Bone marrow (tissue), 2 donors: ENCODE data around the gene MCF2L2.
A peak's percentile ranks its signal among the peaks of the same experiment; 100 is the strongest.

ENCODE experiments used
- DNase-seq, 2 donors: peaks; one replicate each; lab custom pipeline; 2025; lab: John Stamatoyannopoulos, UW

Gene MCF2L2

DNA sequence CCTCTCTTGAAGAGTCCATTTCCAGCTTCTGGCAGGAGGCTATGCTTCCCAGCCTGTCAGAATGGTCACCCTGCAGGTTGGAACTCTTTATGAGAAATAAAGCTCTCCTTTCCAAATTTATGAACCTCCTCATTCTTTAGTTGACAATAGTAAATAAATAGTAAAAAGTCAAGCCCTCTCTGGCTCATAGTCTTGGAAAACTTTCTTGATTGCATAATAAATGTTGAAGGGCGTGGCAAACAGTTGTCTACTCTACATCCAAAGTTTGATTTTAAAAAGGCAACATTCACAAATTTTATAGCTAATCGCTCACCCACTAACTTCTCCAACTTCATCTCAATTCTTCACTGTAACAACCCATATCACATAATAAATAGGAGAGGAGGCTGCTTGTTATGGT, 58.8 kb downstream of the MCF2L2 start:
- no peak for DNase-seq

DNA sequence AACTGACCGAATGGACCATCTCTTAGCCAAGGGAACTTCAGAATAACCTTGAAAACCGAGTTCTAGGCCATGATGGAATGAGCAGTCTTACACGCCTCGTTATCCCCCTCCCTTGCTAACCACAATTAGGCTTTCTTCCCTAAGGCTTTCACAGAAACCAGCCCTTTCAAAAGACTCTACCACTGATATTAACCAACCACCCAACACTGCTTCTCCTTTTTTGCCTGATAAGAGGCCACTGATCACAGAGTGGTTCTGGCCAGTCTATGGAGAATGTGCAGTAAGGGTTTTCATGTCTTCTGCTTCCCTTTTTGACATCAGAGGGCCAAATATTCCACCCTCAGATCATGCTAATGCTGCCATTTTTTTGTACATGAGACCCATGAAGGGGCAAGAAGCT, 59.3 kb downstream of the MCF2L2 start:
- no peak for DNase-seq

DNA sequence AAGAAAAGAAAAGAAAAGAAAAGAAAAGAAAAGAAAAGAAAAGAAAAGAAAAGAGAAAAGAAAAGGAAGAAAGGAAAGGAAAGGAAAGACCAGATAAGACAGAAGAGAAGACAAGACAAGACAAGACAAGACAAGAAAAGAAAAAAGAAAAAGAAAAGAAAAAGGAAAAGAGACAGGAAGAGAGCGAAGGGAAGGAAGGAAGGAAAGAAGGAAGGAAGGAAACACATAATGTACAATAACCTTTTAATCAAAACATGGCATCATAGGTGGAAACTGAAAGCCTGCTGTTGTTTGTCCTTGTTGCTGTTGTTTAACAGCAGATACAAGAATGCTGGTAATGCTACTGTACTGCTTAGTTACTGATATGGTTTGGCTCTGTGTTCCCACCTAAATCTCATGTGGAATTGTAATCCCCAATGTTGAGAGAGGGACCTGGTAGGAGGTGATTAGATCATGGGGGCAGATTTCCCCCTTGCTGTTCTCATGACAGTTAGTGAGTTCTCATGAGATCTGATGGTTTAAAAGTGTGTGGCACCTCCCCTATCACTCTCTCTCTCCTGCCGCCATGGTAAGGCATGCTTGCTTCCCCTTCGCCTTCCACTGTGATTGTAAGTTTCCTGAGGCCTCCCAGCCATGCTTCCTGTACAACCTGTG, 67.3 kb downstream of the MCF2L2 start:
- no peak for DNase-seq

DNA sequence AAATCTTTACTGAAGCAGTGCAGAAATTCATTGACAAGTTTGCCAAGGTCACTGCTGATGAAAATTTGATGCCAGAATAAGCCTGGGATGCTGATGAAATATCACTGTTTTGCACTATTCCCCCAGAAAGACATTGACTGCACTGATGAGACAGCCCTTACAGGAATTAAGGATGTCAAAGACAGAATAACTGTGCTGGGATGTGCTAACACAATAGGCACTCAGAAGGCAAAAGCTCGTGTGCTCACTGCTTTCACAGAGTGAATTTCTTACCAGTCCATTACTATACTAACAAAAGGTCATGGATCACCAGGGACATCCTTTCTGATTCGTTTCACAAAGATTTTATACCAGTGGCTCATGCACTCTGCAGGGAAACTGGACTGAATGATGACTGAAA, 69.4 kb downstream of the MCF2L2 start:
- no peak for DNase-seq

DNA sequence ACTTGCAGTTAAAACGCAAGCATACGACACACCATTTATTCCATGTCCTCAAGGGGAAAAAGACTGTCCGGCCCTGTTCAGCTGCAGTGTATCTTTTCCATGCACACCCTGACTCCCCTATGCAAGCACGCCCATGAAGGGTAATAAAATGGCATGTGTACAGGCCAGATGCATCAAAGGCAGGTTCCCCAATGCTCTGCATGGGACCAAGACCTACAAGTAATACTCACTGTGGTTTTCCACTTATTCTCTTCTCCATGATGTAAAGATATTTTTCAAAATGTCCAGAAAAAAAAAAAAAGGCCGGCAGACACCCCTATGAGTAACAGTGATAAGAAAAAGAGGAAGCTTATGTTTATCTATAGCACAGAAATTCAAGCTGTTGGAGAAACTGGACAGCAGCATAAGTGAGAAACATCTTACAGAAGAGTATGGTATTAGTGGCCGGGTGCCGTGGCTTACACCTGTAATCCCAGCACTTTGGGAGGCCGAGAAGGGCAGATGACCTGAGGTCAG, 70.8 kb downstream of the MCF2L2 start:
- no peak for DNase-seq

DNA sequence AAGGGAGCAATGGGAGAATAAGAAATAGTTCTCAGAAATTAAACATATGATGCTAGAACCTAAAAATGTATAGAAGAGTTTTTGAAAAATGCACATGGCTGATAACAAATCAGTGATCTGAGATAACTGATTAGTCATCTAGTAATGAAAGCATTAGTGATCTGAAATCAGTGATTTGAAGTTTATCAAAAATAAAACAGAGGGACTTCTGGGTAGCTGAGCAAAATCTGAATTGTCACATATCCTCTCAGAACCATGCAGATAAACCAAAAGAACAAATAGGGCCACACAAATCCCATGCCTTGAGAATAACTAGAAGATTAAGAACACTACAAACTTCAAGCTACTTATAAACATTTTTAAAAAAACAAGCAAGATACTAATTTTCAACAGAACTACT, 71.5 kb downstream of the MCF2L2 start:
- no peak for DNase-seq

DNA sequence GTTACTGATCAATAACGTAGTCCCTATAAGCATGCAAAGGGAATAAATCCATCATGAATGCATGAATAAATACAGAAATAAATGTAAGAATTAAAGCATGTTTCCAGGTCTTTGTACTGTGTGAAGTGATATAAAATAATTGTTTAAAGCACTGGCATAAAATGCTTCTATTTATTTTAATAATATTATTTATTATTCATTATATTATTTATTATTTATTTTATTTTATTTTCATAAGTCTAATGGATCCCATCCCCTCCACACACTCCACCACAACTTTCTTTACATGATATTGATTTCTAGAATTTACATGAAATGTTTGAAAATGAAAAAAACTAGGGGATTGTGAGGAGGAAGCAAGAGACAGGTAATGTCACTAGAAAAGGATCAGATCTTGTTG, 73.5 kb downstream of the MCF2L2 start:
- DNase-seq, result no peak

DNA sequence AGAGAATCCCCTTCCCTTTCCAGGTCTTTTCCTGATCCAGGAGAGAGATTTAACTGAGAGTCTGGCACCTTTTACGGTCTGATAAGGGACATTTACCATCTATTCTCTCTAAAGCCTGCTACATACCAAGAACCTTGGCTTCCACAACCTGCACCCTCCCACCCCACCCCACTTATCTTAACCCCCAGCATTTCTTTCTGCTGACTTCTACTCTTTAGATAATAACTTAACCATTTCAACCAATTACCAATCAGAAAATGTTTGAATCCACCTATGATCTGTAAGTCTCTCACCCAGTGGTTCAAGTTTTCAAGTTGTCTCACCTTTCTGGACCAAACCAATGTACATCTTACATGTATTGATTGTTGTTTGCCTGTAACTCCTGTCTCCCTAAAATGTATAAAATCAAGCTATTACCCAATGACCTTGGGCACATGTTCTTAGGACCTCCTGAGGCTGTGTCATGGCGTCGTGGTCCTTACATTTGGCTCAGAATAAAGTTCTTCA, 74.0 kb downstream of the MCF2L2 start:
- DNase-seq, result no peak

DNA sequence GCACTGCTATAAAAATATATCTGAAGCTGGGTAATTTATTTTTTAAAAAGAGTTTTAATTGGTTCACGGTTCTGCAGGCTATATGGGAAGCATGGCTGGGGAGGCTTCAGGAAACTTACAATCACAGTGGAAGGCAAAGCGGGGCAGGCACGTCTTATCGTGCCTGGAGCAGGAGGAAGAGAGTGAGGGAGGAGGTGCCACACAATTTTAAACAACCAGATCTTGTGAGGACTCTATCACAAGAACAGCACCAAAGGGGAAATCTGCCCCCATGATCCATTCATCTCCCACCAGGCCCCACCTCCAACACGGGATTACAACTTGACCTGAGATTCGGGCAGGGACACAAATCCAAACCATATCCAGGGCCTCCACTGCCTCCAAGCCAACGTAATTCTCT, 75.0 kb downstream of the MCF2L2 start:
- DNase-seq, result no peak

DNA sequence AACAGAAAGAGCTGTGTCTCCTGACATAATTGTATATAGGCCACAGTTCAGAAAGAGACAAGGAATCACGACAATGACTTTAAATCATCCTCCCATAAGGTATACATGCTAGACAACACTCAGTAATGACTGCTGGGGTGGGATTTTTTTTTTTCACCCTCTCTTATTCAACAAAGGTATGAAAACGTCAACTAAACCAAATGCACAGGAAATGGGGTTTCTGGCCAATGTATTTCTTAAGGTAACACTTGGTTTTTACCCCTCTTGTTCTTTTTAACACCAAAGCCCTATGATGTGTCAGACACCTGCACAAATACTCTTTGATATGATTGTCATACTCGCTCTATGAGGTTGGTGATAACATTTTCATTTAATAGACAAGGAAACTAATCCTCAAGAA, 78.3 kb downstream of the MCF2L2 start:
- DNase-seq, result no peak

DNA sequence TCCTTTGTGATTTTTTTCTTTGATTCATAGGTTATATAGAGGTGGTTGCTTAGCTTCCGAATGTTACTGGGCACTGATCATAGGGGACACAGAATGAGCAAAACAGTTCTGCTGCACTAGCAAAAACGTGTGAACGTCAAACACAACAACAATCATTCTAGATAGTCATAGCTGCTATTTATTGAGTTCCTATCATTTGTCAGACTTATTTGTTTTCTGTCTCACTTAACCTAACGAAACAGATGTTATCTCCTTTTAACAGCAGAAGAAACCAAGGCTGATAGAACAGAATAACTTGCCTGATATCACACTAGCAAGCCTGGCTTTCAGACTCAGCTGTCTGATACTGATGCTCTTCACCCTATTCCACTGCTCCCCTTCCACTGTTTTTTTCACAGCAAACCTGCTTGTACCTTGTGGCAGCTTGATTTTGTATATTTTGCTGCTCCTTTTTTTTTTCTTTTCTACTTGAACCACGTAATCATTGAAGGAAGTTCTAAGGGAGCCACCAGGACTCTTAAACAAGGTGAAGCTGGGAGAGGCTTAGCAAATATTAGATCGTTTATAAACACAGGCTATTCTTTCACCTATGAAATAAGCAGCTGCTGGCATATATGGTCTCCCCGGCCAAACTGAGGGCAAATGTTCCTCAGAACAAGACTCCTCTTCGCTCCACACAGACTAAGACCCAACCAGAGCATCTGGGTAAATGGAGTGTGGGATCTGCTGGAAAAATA, 78.8 kb downstream of the MCF2L2 start:
- no peak for DNase-seq

DNA sequence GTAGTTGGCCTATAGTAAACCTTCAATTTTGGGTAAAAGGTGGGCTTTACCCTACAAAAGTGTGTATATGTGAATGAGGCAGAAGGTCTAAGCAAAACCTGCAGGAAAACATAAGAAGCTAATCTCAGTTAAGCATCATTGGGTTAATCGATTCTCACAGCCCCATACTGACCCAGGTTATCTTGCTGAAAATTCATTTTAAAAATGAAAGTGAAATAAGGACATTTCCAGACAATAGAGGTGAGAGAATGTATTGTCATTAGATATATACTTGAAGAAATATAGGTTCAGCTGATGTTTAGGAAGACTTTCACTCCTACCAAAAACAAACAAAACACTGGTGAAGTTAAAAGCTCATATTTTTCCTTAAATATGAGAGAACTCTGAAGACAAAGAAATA, 85.6 kb downstream of the MCF2L2 start:
- no peak for DNase-seq

DNA sequence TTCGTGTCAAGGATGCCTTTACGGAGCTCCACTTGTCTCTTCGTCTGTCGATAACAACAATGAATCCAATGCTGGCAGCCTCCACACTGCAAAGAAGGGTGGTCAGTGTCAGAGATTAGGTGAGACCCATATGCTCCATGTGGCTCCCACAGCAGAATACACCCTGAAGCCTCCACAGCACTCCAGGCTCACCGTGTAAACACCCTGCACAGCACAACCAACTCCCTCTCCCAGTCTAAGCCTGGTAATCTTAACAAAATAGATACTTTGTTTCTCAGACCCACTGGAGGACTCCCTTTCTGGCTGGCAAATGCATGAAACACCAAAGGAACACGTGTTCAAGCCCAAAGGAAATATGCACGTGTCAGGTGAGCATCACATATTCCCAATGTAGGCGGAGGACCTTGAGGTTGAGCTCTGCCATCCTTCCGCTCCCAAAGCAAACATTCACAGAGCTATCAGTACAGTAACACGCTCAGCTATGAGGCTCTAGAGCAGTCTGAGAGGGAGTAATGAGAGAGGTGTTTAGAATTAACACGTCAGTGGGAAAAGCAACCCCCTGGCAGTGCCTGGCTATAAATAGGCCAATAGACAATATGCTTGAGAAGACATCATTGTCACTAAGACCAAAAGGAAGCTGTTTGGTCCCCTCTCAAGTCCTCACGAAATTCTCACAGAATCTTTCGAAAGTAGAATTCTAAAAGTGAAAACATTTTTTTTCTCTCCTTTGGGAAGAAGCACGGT, 86.7 kb downstream of the MCF2L2 start:
- no peak for DNase-seq

DNA sequence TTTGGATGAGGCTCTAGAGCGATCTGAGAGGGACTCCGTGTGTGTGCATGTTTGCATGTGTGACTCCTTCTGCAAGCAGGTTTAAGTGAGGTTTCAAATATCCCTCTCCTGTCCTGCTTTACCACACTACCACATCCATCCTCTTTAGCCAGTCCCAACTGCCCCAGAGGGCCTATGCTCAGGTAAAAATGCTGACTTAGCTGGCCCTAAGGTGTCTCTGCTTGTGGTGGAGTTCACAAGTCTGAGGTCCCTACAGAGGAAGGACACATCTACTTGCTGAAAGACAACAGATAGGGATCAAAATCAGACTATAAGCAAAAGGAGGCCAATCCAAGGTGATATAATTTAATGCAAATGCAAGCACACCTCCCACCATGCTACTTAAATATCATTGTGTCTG, 88.2 kb downstream of the MCF2L2 start:
- DNase-seq, result no peak

DNA sequence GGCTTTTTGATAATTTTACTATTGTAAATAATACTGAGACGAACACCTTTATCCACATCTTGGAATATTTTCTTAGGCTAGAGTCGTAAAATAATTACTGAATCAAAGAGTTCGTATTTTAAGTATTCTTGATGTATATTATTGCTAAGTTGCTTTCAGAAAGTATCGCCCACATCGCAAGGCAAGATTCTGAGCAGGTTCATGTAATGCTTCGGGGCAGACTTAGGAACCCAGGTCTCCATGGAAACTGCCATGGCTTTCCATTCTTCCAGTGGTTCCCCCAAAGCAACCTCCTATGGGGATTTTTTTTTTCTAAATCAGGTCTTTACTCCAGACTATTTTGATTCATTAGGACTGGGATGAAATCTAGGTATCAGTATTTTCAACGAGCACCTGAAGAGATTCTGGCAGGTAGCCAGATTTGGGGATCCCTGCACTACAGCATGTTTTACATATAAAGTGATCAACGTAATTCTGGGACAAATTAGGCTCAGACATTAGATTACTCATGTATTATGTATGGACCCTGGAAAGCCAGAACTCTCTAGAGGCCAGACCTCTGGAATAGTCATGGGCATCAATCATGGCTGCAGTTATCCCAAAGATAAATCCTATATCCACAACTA, 88.8 kb downstream of the MCF2L2 start:
- no peak for DNase-seq

DNA sequence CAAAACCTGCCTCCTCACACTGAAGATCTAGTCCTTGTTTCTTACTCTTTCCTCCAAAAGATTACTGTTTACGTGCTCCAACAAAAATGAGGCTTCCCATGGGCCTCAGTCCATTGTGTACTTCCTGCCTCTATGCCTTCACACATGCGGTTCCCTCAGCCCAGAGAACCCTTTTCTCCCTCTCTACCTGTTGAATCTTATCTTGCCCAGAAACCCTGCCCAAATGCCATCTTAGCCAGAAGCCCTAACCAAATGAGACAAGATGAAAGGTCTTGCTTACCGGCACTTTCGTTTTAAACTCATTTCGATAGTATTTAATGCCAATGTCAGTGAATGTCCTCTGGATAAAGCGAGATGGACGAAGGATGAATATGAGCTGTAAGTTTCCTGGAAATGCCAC, 89.9 kb downstream of the MCF2L2 start:
- DNase-seq, result no peak

DNA sequence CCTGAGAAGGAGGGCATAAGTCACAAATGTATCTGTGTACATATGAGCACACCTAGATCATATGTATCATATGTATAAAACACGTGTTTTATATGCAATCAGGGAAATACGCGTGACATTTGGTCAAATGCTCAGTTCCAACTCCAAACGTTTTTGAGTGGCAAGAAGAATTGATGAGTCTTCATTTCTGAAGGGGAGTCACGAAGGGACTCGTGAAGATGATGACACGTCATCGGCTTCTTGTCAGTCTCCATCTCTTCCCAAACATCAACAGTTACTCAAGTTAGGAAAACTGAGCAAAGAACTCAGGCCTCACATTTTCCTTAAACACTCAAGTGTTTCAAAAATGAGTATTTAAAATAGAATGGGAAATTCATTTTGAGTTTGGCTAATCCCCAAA, 95.9 kb downstream of the MCF2L2 start:
- DNase-seq, result no peak

DNA sequence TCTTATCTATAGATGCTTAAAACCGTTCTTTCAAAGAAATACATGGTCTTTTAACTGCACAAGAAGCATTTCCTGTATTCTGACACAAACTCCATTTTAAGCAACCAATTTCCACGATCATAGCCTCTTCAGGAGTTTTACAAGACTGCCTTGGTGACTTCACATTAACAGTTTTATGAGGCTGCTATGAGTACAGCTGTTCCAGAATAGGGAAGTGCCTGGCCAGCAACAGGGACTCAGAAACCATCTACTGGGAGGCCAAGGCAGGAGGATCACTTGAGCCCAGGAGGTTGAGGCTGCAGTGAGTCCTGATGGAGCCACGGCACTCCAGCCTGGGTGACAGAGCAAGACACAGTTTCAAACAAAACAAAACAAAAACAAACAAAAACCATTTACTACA, 96.9 kb downstream of the MCF2L2 start:
- DNase-seq, result peak in 1 of 2 donors; percentile 17

DNA sequence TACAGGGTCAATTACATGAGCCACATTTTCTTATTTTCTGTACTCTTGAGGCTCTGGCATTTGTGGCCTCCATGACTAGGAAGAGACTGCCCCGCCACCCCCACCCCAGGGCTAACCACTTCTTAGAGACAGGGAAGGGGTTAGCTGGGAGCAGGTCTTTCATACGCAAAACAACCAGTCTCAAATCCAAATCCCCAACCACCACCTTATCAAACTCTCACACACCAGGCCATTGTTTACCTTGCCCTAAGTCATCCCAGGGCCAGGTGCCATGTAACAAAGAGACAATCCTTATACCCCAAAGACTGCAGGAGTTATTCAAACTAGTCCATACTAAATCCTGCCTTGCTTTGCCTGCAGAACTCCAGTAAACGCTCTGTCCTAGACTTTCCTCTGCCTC, 97.5 kb downstream of the MCF2L2 start:
- DNase-seq, result no peak

DNA sequence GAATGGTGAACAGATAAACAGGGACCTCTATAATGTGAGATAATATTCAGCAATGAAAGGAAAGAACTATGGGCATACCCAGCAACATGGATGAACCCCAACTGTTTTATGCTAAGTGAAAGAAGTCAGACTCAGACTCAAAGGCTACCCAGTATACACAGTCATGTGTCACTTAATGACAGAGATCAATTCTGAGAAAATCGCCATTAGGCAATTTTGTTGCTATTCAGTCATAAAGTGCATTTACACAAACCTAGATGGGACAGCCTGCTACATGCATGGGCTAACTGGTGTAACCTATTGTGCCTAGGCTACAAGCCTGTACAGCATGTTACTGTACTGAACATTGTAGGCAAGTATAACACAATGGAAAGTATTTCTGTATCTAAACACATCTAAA, 98.9 kb downstream of the MCF2L2 start:
- DNase-seq, result no peak

DNA sequence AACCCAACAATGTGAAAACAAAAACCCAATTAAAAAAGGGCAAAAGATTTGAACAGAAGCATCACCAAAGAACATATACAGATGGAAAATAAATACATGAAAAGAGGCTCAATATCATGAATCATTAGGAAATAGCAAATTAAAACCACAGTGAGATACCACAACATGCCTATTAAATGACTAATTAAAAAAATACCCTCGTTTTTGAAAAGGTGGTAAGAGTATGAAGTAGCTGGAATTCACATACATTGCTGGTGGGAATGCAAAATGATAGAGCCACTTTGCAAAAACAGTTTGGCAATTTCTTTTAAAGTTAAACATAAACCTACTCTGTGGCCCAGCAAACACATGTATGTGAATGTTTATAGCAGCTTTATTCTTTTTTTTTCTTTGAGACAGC, 99.6 kb downstream of the MCF2L2 start:
- DNase-seq, result no peak

DNA sequence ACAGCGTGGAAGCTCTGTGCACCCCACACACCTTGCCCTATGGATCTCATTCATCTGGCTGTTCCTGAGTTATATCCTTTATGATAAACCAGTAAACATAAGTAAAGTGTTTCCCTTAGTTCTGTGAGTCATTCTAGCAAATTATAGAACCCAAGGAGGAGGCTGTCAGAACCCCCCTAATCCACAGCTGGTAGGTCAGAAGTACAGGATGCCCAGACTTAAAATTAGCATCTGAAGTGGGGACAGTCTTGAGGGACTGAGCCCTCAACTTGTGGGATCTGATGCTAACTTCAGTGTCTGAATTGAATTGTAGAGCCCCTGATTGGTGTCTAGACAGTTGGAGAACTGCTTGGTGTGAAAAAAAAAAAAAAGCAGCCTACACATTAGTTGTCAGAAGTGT, 100.3 kb downstream of the MCF2L2 start:
- no peak for DNase-seq
